K562 (cell line): ENCODE results near the gene CPSF4L. TPM values are rescaled to one million over a fixed set of nuclear protein-coding genes. Genes with fewer than 3 reads are reported as not detected.

ENCODE experiments used
- CHAMP1 ChIP-seq: fragments of 450-650 bp; IDR thresholded peaks from 2 replicates; pipeline ENCODE4 v1.6.1; 2016; ENCODE audit warnings: mild to moderate bottlenecking
- CHD7 ChIP-seq: fragments of 200-600 bp; sonication (generic); IDR thresholded peaks from one replicate; pipeline ENCODE4 v1.6.1; 2012; ENCODE audit warnings: mild to moderate bottlenecking, low read depth, low read length, inconsistent platforms
- CREB3L1 ChIP-seq: fragments of 450-650 bp; IDR thresholded peaks from 2 replicates; pipeline ENCODE4 v1.6.1; 2014; ENCODE audit warnings: low read depth, mild to moderate bottlenecking, moderate library complexity, borderline replicate concordance
- MAZ ChIP-seq, 2 experiments: fragments of 450-650 bp in 1 of 2; sonication (generic) in 1 of 2; formaldehyde crosslinking; IDR thresholded peaks in 1 of 2; conservative IDR thresholded peaks in 1 of 2; 2 replicates each; pipeline versions ENCODE4 v1.4.0 to v1.5.0; 2020; ENCODE audit warnings: mild to moderate bottlenecking in 1 of 2, missing genetic modification reagents in 1 of 2
- SUPT5H ChIP-seq: fragments of 450-650 bp; IDR thresholded peaks from 2 replicates; pipeline ENCODE4 v1.6.1; 2016
- ZNF76 ChIP-seq: fragments of 250-450 bp; sonication (Bioruptor Pico); IDR thresholded peaks from 2 replicates; pipeline ENCODE4 v1.4.0; 2020; ENCODE audit warnings: mild to moderate bottlenecking, moderate library complexity, borderline replicate concordance
- polyA plus RNA-seq, 8 experiments: library from polyadenylated mRNA; depleted of rRNA in 4 of 8; stranded (reverse) in 5 of 8; unstranded in 3 of 8; fragments of >200 nt; fragmentation: Nextera tagmentation in 2 of 8; fragmentation: Illumina TruSeq in 1 of 8; extraction: Ambion mirVana in 2 of 8; extraction: Trizol in 1 of 8; gene quantifications; 2 replicates each; pipeline versions ENCODE4 v1.2.1 to v1.2.3, GENCODE V29; 2011 to 2014; ENCODE audit warnings: inconsistent platforms in 1 of 8, missing spikeins in 1 of 8
- total RNA-seq, 7 experiments: library from RNA; depleted of rRNA in 6 of 7; stranded (reverse); fragments of >200 nt in 6 of 7; fragmentation: Illumina TruSeq in 2 of 7; extraction: Trizol in 2 of 7; gene quantifications; 2 replicates each; pipeline versions ENCODE4 v1.2.1 to v1.2.3, GENCODE V29; 2011 to 2021; ENCODE audit warnings: low replicate concordance in 1 of 7

CPSF4L gene
- total and polyA plus RNA-seq, 9 of the 15 experiments (the other 6 are each of a cell fraction or from before 2014, with no cell fraction given) = not detected

- TF ChIP-seq CHD7 = no peak
- TF ChIP-seq SUPT5H = 0 out of 2 replicates have a peak, but pooled peaks have one; percentile 38
- peak; percentile 29; the same call in 1 of the 2 replicates for TF ChIP-seq CREB3L1
- TF ChIP-seq CHAMP1 = no peak
- TF ChIP-seq ZNF76 (CRISPR knock-in tag) = no peak
- TF ChIP-seq MAZ (CRISPR knock-in tag; conservative IDR thresholded peaks at IDR 0.05 in 1 of 2, IDR thresholded peaks at IDR 0.05 in 1 of 2) = peak; percentile 86 to 92
Observed at GRCh38 chr17:73308017-73308823, 46.5 kb upstream of the CPSF4L start (continued).
